GM19328 (cell line): Measurements from ENCODE around the gene LMLN.
"Not testable (repeated sequence)": the region's sequence is repeated elsewhere in the genome, so short reads cannot be mapped to it uniquely, and the experiment has no call there.

Experiments used
- ATAC-seq: cut with Tn5 transposase; IDR thresholded peaks from one replicate; pipeline ENCODE4 v1.9.1; 2021; ENCODE audit warnings: mild to moderate bottlenecking, moderate library complexity; ENCODE audit not compliant: unreplicated experiment

The LMLN gene

DNA sequence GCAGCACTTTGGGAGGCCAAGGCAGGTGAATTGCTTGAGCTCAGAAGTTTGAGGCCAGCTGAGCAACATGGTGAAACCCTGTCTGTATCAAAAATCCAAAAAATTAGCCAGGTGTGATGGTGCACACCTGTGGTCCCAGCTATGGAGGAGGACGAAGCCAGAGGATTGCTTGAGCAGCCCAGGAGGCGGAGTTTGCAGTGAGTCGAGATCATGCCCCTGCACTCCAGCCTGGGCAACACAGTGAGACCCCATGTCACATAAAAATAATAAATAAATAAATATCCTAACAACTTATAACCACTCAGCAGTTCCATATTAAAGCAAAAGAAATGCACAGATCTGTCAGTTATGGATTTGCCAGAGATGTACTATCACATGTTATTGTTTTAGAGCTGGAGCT is 62.6 kb downstream of the LMLN start:
- no peak for ATAC-seq

DNA sequence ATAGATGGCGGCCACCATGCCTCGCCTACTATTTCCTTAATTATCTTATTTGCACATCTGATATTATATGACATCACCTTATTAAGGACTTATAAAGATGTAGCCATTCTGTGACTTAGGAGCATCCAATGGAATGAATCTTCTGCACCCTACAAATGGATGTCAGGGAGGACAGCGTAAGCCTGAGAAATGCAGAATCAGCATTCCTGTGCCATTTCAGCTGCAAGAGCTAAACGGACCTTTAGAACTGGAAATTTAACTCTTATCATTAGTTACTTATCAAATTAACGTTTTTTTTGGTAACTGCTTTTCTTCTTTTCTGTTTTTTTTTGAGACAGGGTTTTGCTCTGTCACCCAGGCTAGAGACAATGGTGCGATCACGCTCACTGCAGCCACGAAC is 65.6 kb downstream of the LMLN start:
- no peak for ATAC-seq

GRCh38 chr3:198026620-198027019 is 66.6 kb downstream of the LMLN start:
- ATAC-seq = no peak

GRCh38 chr3:198027045-198027798 is 67.2 kb downstream of the LMLN start:
- no peak for ATAC-seq

- no peak for ATAC-seq
Observed at GRCh38 chr3:198027799-198028390, 67.9 kb downstream of the LMLN start.

GRCh38 chr3:198028718-198029117 is 68.7 kb downstream of the LMLN start:
- no peak for ATAC-seq

- ATAC-seq = no peak
Observed at GRCh38 chr3:198030125-198030524, 70.1 kb downstream of the LMLN start.

GRCh38 chr3:198030726-198031125 is 70.7 kb downstream of the LMLN start:
- ATAC-seq = no peak

- no peak for ATAC-seq
Observed at GRCh38 chr3:198032039-198032936, 72.3 kb downstream of the LMLN start.

DNA sequence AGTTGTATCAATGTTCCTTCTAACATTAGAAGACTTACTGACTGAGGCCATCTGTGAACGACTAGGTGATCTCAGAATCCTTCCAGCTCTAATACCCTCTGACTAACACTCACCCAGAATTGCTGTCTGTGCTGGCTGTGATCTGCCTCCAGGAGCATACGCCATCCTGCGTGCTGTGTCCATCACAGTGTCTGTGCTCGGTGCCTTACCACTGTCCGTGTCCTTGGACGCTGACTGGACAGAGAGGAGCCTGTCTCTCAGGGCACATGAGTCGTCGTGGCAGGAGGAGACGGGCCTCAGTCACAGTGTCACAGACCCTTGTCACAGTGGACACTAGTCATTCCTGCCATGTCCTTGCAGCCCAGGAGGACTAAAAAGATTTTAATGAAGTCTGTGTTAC is 83.1 kb downstream of the LMLN start:
- no peak for ATAC-seq

DNA sequence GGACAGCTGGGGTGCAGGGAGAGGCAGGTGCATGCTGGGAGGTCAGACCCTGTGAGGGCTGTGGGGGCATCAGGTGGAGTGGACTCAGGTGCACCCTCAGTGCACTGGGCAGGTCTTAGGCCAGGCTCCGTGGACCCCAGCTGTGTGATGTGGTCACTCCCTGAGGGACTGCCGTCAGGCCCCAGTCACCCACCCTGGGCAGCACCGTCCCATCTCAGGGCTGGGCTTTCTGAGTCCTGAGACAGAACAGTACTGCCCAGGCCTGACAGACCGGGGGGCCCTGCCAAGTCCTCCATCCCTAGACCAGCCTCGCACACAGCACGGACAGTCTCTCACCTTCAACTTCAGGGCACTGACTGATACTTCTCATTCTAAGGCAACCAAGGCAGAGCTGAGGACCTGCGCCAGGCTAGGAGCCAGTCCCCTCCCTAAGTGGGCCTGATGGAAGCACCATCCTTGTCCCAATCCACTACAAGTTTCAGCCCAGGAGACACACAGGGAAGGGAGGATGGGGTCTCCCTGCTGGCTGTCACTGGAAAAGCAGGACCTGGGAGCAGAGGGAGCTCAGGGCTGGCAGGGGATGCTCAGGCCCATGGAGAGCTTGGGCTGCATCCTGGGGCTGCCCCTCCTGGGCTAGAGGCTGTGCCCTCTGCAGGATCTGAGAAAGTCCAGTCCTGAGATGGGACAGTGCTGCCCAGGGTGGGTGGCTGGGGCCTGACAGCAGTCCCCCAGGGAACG is 86.3 kb downstream of the LMLN start:
- no peak for ATAC-seq

DNA sequence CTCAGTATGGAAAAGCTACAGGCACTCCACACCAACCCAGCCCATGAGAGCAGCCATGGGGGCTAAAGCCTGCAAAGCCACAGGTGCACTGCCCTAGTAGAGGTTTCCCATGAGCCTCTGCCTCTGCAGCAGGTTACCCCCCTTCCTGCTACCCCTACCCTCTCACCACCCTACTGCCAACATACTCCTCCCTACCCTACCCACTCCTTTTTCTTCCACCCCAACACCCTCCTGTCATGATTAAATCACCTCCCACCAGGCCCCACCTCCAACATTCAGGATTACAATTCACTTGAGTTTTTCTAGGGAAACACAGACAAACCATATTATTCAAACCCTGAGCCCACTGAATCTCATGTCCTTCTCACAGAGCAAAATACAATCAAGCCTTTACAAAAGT is 88.4 kb downstream of the LMLN start:
- ATAC-seq = no peak

DNA sequence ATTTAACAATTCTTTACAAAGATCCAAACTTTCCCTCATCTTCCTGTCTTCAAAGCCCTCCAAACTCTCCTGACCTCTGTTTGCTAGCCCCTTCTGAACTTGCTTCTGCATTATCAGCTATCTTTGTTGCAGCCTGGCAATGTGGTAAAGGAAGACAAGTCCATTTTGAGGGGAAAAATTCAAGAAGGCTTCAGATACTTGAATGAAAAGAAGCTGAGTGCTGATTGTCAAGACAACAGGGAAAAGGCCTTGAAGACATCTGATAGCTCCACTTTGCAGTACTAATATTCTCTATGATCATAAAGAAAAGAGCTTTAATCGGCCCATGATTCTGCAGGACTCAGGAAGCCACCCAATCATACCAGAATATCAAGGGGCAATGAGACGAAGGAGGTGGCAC is 91.8 kb downstream of the LMLN start:
- no peak for ATAC-seq

DNA sequence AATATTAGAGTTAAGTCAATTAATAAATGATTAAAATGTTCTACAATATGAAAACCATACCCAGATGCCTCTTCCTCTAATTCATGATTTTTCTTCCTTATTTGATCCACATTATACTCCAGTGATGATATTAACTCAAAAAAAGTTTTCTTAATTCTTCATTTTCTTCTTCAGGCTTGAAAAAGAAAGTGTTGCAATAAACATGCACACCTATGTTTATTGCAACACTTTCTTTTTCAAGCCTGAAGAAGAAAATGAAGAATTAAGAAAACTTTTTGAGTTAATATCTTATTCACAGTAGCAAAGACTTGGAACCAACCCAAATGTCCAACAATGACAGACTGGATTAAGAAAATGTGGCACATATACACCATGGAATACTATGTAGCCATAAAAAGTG is 93.4 kb downstream of the LMLN start:
- ATAC-seq = not testable (repeated sequence)

DNA sequence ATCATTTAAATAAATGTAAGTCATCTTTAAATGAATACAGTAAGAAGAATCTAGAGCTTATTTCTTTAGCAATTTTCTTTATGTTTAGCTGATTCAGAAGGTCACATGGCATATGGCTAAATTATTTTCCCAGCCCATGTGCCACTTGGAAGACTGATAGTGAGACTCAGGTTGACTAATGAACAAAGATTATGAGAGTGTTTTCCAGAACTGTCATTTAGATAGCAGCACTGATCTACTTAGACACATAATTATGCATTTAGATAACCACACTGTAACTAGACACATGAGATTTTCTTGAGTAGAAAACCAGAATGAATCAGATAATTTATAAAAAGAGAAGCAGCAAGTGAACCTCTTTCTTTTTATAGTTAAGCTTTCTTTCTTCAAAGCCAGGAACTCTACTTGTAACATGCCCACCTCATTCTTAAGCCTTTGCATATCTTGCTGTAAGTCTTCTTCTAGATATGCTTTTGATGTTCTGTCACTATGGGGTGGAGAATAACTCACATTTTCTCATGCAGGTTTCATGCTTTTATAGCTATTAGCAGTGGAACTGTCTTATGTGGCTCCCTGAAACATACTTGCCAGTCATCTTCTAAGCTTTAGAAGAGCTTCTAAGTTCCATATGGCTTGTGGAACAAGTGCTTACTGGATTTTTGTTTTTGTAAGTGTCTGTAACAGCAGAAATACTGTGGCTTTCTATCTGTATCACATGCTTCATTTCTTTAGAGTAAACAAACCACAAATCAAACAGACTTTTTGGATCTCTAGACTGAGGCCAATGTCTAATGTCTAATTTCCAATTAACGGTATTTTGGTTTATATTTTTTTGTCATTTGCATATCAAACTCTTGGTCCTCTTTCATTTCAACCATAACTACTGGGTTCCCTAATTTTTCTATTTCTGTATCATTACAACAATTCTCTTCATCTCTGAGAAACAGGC is 101.4 kb downstream of the LMLN start:
- no peak for ATAC-seq

DNA sequence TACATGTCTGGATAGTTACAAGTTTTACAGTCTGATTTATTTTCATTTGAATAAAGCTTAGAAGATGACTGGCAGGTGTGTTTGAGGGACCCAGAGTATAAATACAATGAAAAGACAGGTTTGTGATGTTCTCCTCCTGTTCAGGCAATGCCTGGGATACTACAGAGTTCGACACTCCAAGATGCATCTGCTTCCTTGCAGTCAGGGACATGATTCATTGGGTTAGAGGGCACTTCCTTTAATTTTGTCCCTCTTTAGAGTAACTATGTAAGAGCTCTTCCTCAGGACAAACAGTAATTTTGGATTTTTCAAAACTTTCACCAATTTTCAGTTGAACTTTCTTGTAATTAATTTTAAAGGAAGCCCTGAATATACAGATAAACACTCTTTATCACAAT is 102.0 kb downstream of the LMLN start:
- ATAC-seq = no peak

DNA sequence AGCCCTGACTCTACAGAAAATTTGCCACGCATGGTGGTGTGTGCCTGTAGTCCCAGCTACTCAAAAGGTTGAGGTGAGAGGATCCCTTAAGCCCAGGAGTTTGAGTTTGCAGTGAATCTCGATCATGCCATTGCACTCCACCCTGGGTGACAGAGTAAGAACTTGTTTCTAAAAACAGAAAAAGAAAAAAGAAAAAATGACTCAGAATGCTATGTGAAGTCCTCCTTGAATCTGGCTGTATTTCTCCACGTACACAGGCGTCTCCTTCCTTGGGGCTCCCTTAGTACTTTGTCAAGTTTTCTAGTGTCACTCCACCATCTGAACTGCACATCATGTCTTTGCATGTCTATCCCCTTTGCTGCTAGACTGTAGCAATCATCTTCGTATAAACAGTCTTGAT is 104.4 kb downstream of the LMLN start:
- ATAC-seq = no peak

GRCh38 chr3:198065897-198066296 is 105.9 kb downstream of the LMLN start:
- no peak for ATAC-seq

DNA sequence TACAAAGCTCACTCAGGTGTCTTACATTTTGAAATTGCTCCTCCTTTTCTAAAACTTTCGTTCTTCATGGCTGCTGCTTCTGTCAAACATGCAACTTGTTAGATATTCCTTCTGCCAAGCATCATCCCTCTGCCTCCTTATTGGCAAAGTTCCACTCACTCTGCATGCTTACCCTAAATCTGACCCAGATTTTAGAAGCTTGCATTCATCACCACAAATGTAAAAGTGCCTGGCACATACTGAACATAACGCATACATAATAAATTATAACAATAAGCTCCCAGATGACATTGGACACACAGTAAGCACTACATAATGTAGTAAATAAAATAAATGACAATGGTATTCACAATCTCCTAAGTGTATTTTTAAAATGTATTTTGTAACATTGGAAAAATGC is 107.4 kb downstream of the LMLN start:
- ATAC-seq = no peak

- no peak for ATAC-seq
Observed at GRCh38 chr3:198070871-198071270, 110.9 kb downstream of the LMLN start.
